HG03039 (cell line): Measurements from ENCODE around the gene RILPL2.
"Not testable (repeated sequence)": the region's sequence is repeated elsewhere in the genome, so short reads cannot be mapped to it uniquely, and the experiment has no call there.

Experiments
- ATAC-seq: cut with Tn5 transposase; IDR thresholded peaks from one replicate; pipeline ENCODE4 v1.9.1; 2021; ENCODE audit warnings: mild to moderate bottlenecking, moderate library complexity; ENCODE audit not compliant: unreplicated experiment

Gene RILPL2

GRCh38 chr12:123384994-123385376 is 51.5 kb downstream of the RILPL2 start:
- ATAC-seq, result no peak

GRCh38 chr12:123384318-123384993 is 52.0 kb downstream of the RILPL2 start:
- no peak for ATAC-seq

GRCh38 chr12:123382684-123383083 is 53.8 kb downstream of the RILPL2 start:
- ATAC-seq, result no peak

- ATAC-seq, result no peak
Measured at GRCh38 chr12:123379391-123379790, 57.1 kb downstream of the RILPL2 start.

GRCh38 chr12:123372415-123372814 is 64.1 kb downstream of the RILPL2 start:
- not testable (repeated sequence) for ATAC-seq

- not testable (repeated sequence) for ATAC-seq
Measured at GRCh38 chr12:123371667-123372368, 64.7 kb downstream of the RILPL2 start.

GRCh38 chr12:123369229-123369628 is 67.3 kb downstream of the RILPL2 start:
- ATAC-seq, result no peak

GRCh38 chr12:123368431-123368830 is 68.1 kb downstream of the RILPL2 start:
- ATAC-seq, result not testable (repeated sequence)

- ATAC-seq, result no peak
Measured at GRCh38 chr12:123367511-123367910, 69.0 kb downstream of the RILPL2 start.
